H1 (cell line): Measurements from ENCODE around the gene CBS. TPM values are rescaled to one million over a fixed set of nuclear protein-coding genes. Genes with fewer than 3 reads are reported as not detected.

Experiments used
- CTCF ChIA-PET: fragments of 300-600 bp; sonication (Branson Sonifier 250); formaldehyde crosslinking; loops from one replicate; lab custom pipeline; 2021; ENCODE audit not compliant: partially characterized antibody; lab: Charles Lee
- POLR2A ChIA-PET: fragments of 300-600 bp; sonication (Branson Sonifier 250); formaldehyde crosslinking; loops from one replicate; lab custom pipeline; 2021; ENCODE audit warnings: inconsistent platforms; ENCODE audit not compliant: partially characterized antibody; lab: Charles Lee
- DNase-seq, 2 experiments: peaks; one replicate each; pipeline versions ENCODE4 v3.0.0 to v3.0.0-alpha.2; 2010 to 2022; ENCODE audit warnings: low spot score in 2 of 2, low read depth in 1 of 2, mixed read lengths in 1 of 2
- FAIRE-seq: peaks from 2 replicates; lab custom pipeline; 2011; peaks lifted over from hg19 to GRCh38; lab: Jason Lieb, UNC
- H2AFZ ChIP-seq: 2 replicates; pipeline ENCODE4 v1.8.1; 2012; ENCODE audit warnings: low read length, inconsistent platforms
- H2AK5ac ChIP-seq: 2 replicates; pipeline ENCODE4 v1.6.1; 2013; ENCODE audit warnings: low read depth, low read length
- H2BK120ac ChIP-seq: replicated peaks from 2 replicates; pipeline ENCODE3; 2013; ENCODE audit warnings: low read depth, low read length, inconsistent platforms
- H2BK12ac ChIP-seq: 2 replicates; pipeline ENCODE4 v1.6.1; 2013; ENCODE audit warnings: low read depth, low read length
- H2BK15ac ChIP-seq: 2 replicates; pipeline ENCODE4 v1.6.1; 2013; ENCODE audit warnings: low read length
- H2BK20ac ChIP-seq: 2 replicates; pipeline ENCODE4 v1.6.1; 2013; ENCODE audit warnings: low read length
- H2BK5ac ChIP-seq: 2 replicates; pipeline ENCODE4 v1.6.1; 2013; ENCODE audit warnings: low read depth, low read length
- H3K14ac ChIP-seq: 2 replicates; pipeline ENCODE4 v1.6.1; 2013; ENCODE audit warnings: inconsistent platforms; ENCODE audit not compliant: insufficient read length
- H3K18ac ChIP-seq: 2 replicates; pipeline ENCODE4 v1.6.1; 2013; ENCODE audit warnings: low read length; ENCODE audit errors: extremely low read depth
- H3K23ac ChIP-seq: 2 replicates; pipeline ENCODE4 v1.6.1; 2013; ENCODE audit warnings: inconsistent platforms; ENCODE audit not compliant: insufficient read length
- H3K23me2 ChIP-seq: 2 replicates; pipeline ENCODE4 v1.6.1; 2013; ENCODE audit warnings: low read depth, low read length
- H3K27ac ChIP-seq: 2 replicates; pipeline ENCODE4 v1.6.1; 2011; ENCODE audit warnings: low read depth, low read length, inconsistent platforms
- H3K27me3 ChIP-seq, 4 experiments: replicated peaks in 1 of 4; 1 replicate in 1 of 4; 2 replicates in 3 of 4; pipeline versions ENCODE4 v1.6.1 to v1.8.1; 2011 to 2013; ENCODE audit warnings: low read length in 3 of 4, mild to moderate bottlenecking in 3 of 4, inconsistent platforms in 2 of 4, mixed read lengths in 2 of 4, moderate library complexity in 1 of 4; ENCODE audit not compliant: control insufficient read depth in 3 of 4, insufficient read depth in 3 of 4; ENCODE audit errors: extremely low read depth in 1 of 4
- H3K36me3 ChIP-seq, 4 experiments: 2 replicates each; pipeline versions ENCODE4 v1.6.1 to v1.8.1; 2011 to 2013; ENCODE audit warnings: mild to moderate bottlenecking in 4 of 4, low read length in 3 of 4, moderate library complexity in 2 of 4, control low read depth in 1 of 4, inconsistent platforms in 1 of 4; ENCODE audit not compliant: insufficient read depth in 4 of 4, control insufficient read depth in 2 of 4
- H3K4ac ChIP-seq: replicated peaks from 2 replicates; pipeline ENCODE3; 2013; ENCODE audit warnings: low read length, low read depth, mixed read lengths, inconsistent platforms; ENCODE audit not compliant: insufficient read length
- H3K4me1 ChIP-seq, 4 experiments: replicated peaks in 1 of 4; 1 replicate in 1 of 4; 2 replicates in 3 of 4; pipeline versions ENCODE4 v1.6.1 to v1.8.1; 2011 to 2013; ENCODE audit warnings: low read length in 3 of 4, inconsistent platforms in 2 of 4, mixed read lengths in 1 of 4; ENCODE audit not compliant: insufficient read depth in 4 of 4, control insufficient read depth in 3 of 4
- H3K4me2 ChIP-seq, 2 experiments: 2 replicates each; pipeline versions ENCODE4 v1.6.1 to v1.8.1; 2011 to 2013; ENCODE audit warnings: low read depth in 2 of 2, low read length in 2 of 2, control low read depth in 1 of 2, inconsistent platforms in 1 of 2, mild to moderate bottlenecking in 1 of 2; ENCODE audit not compliant: insufficient read depth in 1 of 2
- H3K4me3 ChIP-seq, 4 experiments: fragments of 200-600, 300-600 bp in 1 of 4; sonication (generic), shearing (Covaris generic), sonication (Bioruptor Twin) in 1 of 4; 2 replicates each; pipeline versions ENCODE4 v1.5.1 to v1.8.1; 2011 to 2016; ENCODE audit warnings: low read length in 4 of 4, low read depth in 3 of 4, control low read depth in 2 of 4, inconsistent platforms in 2 of 4, mild to moderate bottlenecking in 2 of 4, mixed read lengths in 1 of 4, moderate library complexity in 1 of 4; ENCODE audit not compliant: insufficient read depth in 2 of 4; ENCODE audit errors: extremely low read depth in 1 of 4
- H3K56ac ChIP-seq: replicated peaks from 2 replicates; pipeline ENCODE3; 2013; ENCODE audit warnings: low read depth, mild to moderate bottlenecking, mixed read lengths, low read length, inconsistent platforms; ENCODE audit not compliant: insufficient read length
- H3K79me1 ChIP-seq: 2 replicates; pipeline ENCODE4 v1.6.1; 2013; ENCODE audit warnings: low read depth, low read length, control low read depth
- H3K79me2 ChIP-seq, 2 experiments: 2 replicates each; pipeline versions ENCODE4 v1.6.1 to v1.8.1; 2012 to 2013; ENCODE audit warnings: low read length in 2 of 2, mild to moderate bottlenecking in 2 of 2, inconsistent platforms in 1 of 2; ENCODE audit not compliant: insufficient read depth in 2 of 2, control insufficient read depth in 1 of 2
- H3K9ac ChIP-seq, 4 experiments: replicated peaks in 1 of 4; 1 replicate in 1 of 4; 2 replicates in 3 of 4; pipeline versions ENCODE4 v1.6.1 to v1.8.1; 2011 to 2013; ENCODE audit warnings: low read depth in 3 of 4, low read length in 3 of 4, control low read depth in 2 of 4, mild to moderate bottlenecking in 2 of 4, moderate library complexity in 2 of 4, inconsistent platforms in 1 of 4; ENCODE audit errors: extremely low read depth in 1 of 4
- H3K9me3 ChIP-seq, 2 experiments: 2 replicates each; pipeline versions ENCODE4 v1.6.1 to v1.8.1; 2012 to 2013; ENCODE audit warnings: mild to moderate bottlenecking in 2 of 2, moderate library complexity in 2 of 2, control low read depth in 1 of 2, inconsistent platforms in 1 of 2, low read depth in 1 of 2, low read length in 1 of 2, mixed read lengths in 1 of 2; ENCODE audit not compliant: insufficient read depth in 2 of 2
- H4K20me1 ChIP-seq, 2 experiments: replicated peaks in 1 of 2; 2 replicates each; pipeline versions ENCODE3 to v1.8.1; 2011 to 2013; ENCODE audit warnings: inconsistent platforms in 2 of 2, low read length in 2 of 2, mild to moderate bottlenecking in 1 of 2; ENCODE audit not compliant: insufficient read depth in 2 of 2, control insufficient read depth in 1 of 2
- H4K5ac ChIP-seq: 2 replicates; pipeline ENCODE4 v1.6.1; 2013; ENCODE audit warnings: low read length, low read depth, mixed read lengths, inconsistent platforms; ENCODE audit not compliant: insufficient read length
- H4K8ac ChIP-seq: 2 replicates; pipeline ENCODE4 v1.8.0; 2013; ENCODE audit warnings: mild to moderate bottlenecking, moderate library complexity, low read length, inconsistent platforms; ENCODE audit not compliant: insufficient read depth; ENCODE audit errors: extremely low read depth
- H4K91ac ChIP-seq: replicated peaks from 2 replicates; pipeline ENCODE3; 2013; ENCODE audit warnings: low read length, mixed read lengths, inconsistent platforms; ENCODE audit not compliant: insufficient read length
- BACH1 ChIP-seq: IDR thresholded peaks from 2 replicates; pipeline ENCODE4 v1.6.1; 2012; ENCODE audit warnings: low read length, improper control_type of control experiment
- CBX5 ChIP-seq: fragments of 300-800, 300-1000 bp; sonication (generic); IDR thresholded peaks from 2 replicates; pipeline ENCODE4 v1.7.1; 2016; ENCODE audit warnings: antibody characterized with exemption, low read length, low read depth
- CHD1 ChIP-seq: IDR thresholded peaks from 2 replicates; pipeline ENCODE4 v1.6.1; 2012; ENCODE audit warnings: low read depth, low read length, improper control_type of control experiment
- JUND ChIP-seq: IDR thresholded peaks from 2 replicates; pipeline ENCODE4 v1.6.1; 2011; ENCODE audit warnings: mild to moderate bottlenecking, improper control_type of control experiment, low read length
- KDM4A ChIP-seq: IDR thresholded peaks from one replicate; pipeline ENCODE4 v1.7.1; 2012; ENCODE audit warnings: low read depth, mild to moderate bottlenecking, moderate library complexity, low read length, inconsistent platforms; ENCODE audit not compliant: severe bottlenecking
- NANOG ChIP-seq: IDR thresholded peaks from 2 replicates; pipeline ENCODE4 v1.6.1; 2011; ENCODE audit warnings: low read length, low read depth, mild to moderate bottlenecking, inconsistent platforms; ENCODE audit not compliant: insufficient read depth, poor library complexity, severe bottlenecking
- POU5F1 ChIP-seq: IDR thresholded peaks from 2 replicates; pipeline ENCODE4 v1.6.1; 2011; ENCODE audit warnings: low read depth, mild to moderate bottlenecking, low read length, moderate library complexity
- RBBP5 ChIP-seq: IDR thresholded peaks from 2 replicates; pipeline ENCODE4 v1.7.1; 2012; ENCODE audit warnings: low read depth, mild to moderate bottlenecking, inconsistent platforms, low read length, moderate library complexity, borderline replicate concordance
- RFX5 ChIP-seq: IDR thresholded peaks from 2 replicates; pipeline ENCODE4 v1.6.1; 2011; ENCODE audit warnings: low read depth, low read length, improper control_type of control experiment, borderline replicate concordance
- RNF2 ChIP-seq: fragments of 200-900, 300-1000 bp; sonication (generic); IDR thresholded peaks from 2 replicates; pipeline ENCODE4 v1.7.1; 2016; ENCODE audit warnings: borderline replicate concordance, low read depth, mild to moderate bottlenecking, antibody characterized with exemption, low read length; ENCODE audit not compliant: poor library complexity, severe bottlenecking; ENCODE audit errors: missing control alignments
- TAF7 ChIP-seq: optimal IDR thresholded peaks from 2 replicates; pipeline ENCODE3; 2011; ENCODE audit warnings: low read depth, mild to moderate bottlenecking, inconsistent platforms, low read length, moderate library complexity, borderline replicate concordance
- YY1 ChIP-seq: IDR thresholded peaks from 2 replicates; pipeline ENCODE4 v1.6.1; 2011; ENCODE audit warnings: low read depth, mild to moderate bottlenecking, low read length
- WGBS, 2 experiments: shearing (Covaris generic) in 1 of 2; methylation state at CpG; one replicate each; pipeline versions ENCODE4 v1.1.6 to v1.1.7; 2013 to 2015; ENCODE audit warnings: low lambda C conversion rate in 2 of 2, mixed read lengths in 2 of 2, inconsistent platforms in 1 of 2, low coverage in 1 of 2, missing lambda C conversion rate in 1 of 2; ENCODE audit not compliant: insufficient replicate concordance in 2 of 2, insufficient coverage in 1 of 2, insufficient read length in 1 of 2; ENCODE audit errors: extremely low coverage in 1 of 2, missing lambda C conversion rate in 1 of 2; 5-methylcytosine and 5-hydroxymethylcytosine counted together
- polyA plus RNA-seq, 7 experiments: library from polyadenylated mRNA; depleted of rRNA in 3 of 7; stranded (reverse) in 5 of 7; unstranded in 2 of 7; fragments of >200 nt in 5 of 7; fragments of 200-250 nt in 2 of 7; gene quantifications; 1 replicate in 5 of 7; 2 replicates in 1 of 7; 4 replicates in 1 of 7; pipeline versions ENCODE4 v1.2.1 to v1.2.3, GENCODE V29; 2011 to 2013; ENCODE audit warnings: missing spikeins in 2 of 7, mixed read lengths in 2 of 7
- total RNA-seq: library from RNA; stranded (reverse); fragmentation: NEBNext Ultra II Directional; extraction: Animal tissue kit (Norgen Biotek cat#: 25700); gene quantifications from 2 replicates; pipeline ENCODE4 v1.2.1, GENCODE V29; 2021

The CBS gene
- total and polyA plus RNA-seq, 2 of the 8 experiments (the other 6 are each of a cell fraction or from before 2014, with no cell fraction given): 114 to 455 TPM

DNA sequence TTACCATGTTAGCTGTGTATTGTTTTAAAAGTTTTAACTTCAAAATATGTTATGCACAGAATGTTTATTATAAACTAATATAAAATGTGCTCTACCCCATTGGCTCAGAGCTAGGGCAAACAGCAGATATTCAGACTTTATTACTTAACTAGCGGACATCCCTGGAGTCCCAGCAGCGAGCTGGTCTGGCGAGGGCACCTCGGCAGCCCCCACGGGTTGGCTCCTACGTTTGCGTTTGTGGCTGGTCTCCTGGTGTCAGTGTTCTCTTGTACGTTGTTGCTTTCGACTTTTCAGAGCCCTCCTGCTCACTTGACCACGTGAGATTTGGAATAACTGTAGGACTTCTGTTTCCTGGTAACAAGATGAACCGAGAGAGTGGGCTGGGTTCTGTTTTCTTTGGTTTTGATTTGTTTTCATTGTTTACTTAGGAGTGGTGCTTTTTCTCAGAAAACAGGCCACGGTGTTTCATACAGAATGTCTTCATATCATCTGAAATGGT is 44.5 kb downstream of the CBS start:
- ChIA-PET POLR2A (interaction anchor here (0.7 to 1.9 kb wide), 7 partner anchors 12 to 200 kb away, joined by 3 to 7 read pairs (median 3); partner anchors contain the start of gene PKNOX1), CTCF (interaction anchor here (0.6 to 0.9 kb wide), 3 partner anchors 145 to 1982 kb away, joined by 3 read pairs; no protein-coding TSS in a partner anchor)
- H2BK120ac ChIP-seq: no peak overlapping the region
- no peak overlapping the region for H2BK12ac ChIP-seq
- no peak overlapping the region for H2BK20ac ChIP-seq
- no peak overlapping the region for H2AFZ ChIP-seq
- H4K5ac ChIP-seq: no peak overlapping the region
- no peak overlapping the region for H3K4ac ChIP-seq
- H3K4me3 ChIP-seq: no peak overlapping the region
- H3K14ac ChIP-seq: no peak overlapping the region
- H2BK15ac ChIP-seq: no peak overlapping the region
- 95% methylated on average over 12 of the region's 12 CpGs; no CpG with 5 or more reads in 1 of the 2 experiments for WGBS, 2 experiments
- H4K20me1 ChIP-seq: no peaks in the 10 kb centered on the region
- no peaks in the 10 kb centered on the region for H3K9me3 ChIP-seq
- H3K4me2 ChIP-seq: no peak overlapping the region
- no peaks in the 10 kb centered on the region for H3K4me1 ChIP-seq
- H3K27ac ChIP-seq: no peak overlapping the region
- H4K8ac ChIP-seq: peak overlapping the region; percentile 65; the same call in 1 of the 2 replicates
- H3K36me3 ChIP-seq: peaks cover 2 to 29% (median 11%) of the 10 kb centered on the region in 4 experiments; a peak in 7 of 8 replicates
- no peak overlapping the region for H2AK5ac ChIP-seq
- H3K23me2 ChIP-seq: 0 out of 2 replicates have a peak, but pooled peaks cover 2% of the 10 kb centered on the region
- H3K79me1 ChIP-seq: no peaks in the 10 kb centered on the region
- H3K79me2 ChIP-seq: no peaks in the 10 kb centered on the region
- no peak for FAIRE-seq
- no peak overlapping the region for H3K56ac ChIP-seq
- H2BK5ac ChIP-seq: no peak overlapping the region
- TF ChIP-seq KDM4A: no peak
- no peak for TF ChIP-seq NANOG
- TF ChIP-seq JUND: no peak
- no peak for TF ChIP-seq CBX5
- no peak for TF ChIP-seq RFX5
- no peak for TF ChIP-seq CHD1
- no peak for TF ChIP-seq TAF7
- no peak for TF ChIP-seq YY1
- no peak for TF ChIP-seq RNF2
- TF ChIP-seq POU5F1: no peak
- TF ChIP-seq RBBP5: no peak
- no peak for TF ChIP-seq BACH1
- no peak overlapping the region for H4K91ac ChIP-seq
- no peaks in the 10 kb centered on the region for H3K27me3 ChIP-seq
- H3K23ac ChIP-seq: no peak overlapping the region
- no peak overlapping the region for H3K18ac ChIP-seq
- H3K9ac ChIP-seq: no peak overlapping the region
- DNase-seq: no peak
